Measurements from ENCODE around the gene ZNF784.

The ZNF784 gene

DNA sequence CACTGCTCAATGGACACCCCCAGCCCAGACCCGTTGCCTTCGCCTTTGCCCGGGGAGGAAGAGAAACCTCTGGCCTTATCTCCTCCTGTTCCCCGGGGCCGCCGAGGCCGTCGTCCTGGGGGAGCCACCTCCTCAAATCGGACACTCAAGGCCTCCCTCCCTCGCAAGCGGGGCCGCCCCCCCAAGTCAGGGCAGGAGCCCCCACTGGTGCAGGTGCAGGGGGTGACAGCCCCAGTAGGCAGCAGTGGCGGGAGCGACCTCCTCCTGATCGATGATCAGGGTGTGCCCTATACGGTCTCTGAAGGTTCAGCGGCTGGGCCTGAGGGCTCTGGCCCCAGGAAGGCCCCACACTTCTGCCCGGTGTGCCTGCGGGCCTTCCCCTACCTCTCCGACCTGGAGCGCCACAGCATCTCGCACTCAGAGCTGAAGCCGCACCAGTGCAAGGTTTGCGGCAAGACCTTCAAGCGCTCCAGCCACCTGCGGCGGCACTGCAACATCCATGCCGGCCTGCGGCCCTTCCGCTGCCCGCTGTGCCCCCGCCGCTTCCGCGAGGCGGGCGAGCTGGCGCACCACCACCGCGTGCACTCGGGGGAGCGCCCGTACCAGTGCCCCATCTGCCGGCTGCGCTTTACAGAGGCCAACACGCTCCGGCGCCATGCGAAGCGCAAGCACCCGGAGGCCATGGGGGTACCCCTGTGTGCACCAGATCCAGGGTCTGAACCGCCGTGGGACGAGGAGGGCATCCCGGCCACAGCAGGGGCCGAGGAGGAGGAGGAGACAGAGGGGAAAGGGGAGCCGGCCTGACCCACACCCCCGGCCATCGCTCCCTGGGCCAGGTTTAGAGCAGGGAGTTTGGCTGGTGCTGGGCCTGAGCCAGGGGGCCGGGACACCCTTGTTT lies 22.0 kb downstream of the ZNF784 start:
- no peak for DNase-seq (ENCODE audit: insufficient read length, low spot score)
- no peak for FAIRE-seq
- TF ChIP-seq POLR2A (IDR thresholded peaks at IDR 0.05; ENCODE audit: low read depth, low read length) = no peak

DNA sequence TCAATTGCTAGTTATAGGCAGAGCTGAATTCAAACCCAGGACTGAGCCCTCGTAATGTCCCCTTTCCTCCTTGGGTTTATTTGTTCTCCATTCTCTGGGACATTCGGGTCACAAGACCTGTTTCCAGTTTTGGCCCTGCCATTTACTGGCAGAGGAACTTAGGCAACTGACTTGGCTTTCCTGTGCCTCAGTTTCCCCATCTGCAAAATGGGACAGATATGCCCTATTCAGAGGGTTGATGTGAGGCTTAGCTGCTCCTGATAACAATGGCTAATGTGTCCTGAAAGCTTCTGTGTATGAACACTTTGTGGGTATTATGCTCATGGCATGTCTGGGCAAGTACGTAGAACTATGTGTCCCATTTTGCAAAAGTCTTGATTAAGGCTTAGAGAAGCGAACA lies 23.3 kb downstream of the ZNF784 start:
- FAIRE-seq = no peak

GRCh38 chr19:55600662-55601028 lies 23.7 kb downstream of the ZNF784 start:
- no peak for FAIRE-seq
- DNase-seq (ENCODE audit: insufficient read length, low spot score) = peak; percentile 75
- 0 out of 2 replicates have a peak, but pooled peaks have one; percentile 24 for TF ChIP-seq POLR2A (IDR thresholded peaks at IDR 0.05; ENCODE audit: low read depth, low read length)

More for the DNA sequence above, 23.3 kb downstream of the ZNF784 start:
- no peak for TF ChIP-seq POLR2A (IDR thresholded peaks at IDR 0.05; ENCODE audit: low read depth, low read length)
- DNase-seq (ENCODE audit: insufficient read length, low spot score) = no peak

DNA sequence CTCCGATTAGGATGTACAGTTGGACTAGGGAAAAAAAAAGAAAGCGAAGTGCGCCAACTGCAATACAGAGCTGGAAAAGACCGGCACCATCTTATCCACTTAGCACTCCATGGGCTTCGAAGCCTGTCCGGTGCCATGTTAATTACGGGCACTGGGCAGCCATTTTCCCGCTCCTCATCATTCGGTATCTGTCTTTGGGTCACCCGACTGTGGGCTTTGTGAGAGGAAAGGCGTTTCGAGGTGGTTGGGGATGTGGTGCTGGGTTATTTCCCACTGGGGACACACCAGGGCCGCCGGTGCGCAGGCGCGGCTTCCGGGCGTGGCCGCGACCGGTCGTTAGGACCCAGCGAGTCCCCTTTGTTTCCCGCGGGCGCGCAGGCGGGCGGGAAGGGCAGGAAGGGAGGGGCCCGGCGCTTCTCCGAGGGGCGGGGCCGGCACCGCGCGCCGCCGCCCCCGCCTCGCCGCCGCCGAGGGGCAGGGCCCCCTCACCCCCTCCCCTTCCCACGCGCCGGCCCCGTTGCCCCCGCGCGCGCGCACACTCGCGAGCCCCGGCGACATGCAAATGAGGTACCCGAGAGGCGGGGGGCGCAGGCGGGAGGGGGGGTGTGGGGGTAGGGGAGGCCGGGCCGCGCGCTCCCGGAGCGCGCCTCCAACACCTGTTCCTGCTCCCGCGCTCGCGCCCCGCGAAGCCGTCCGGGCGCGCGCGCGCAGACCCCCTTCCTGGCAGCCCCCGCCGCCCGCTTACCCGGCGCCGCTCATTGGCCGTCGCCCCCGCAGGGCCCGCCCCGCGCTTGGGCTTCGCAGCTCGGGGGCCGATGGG lies 24.3 kb downstream of the ZNF784 start, which contains the start of gene ZNF524:
TSS of gene ZNF524 (plus strand) at position 447 of the 820 bp plus-strand sequence. CDS start 1,825 bp downstream, outside the sequence.
- FAIRE-seq (no peak), DNase-seq (ENCODE audit: insufficient read length, low spot score) (peak; percentile 93)
- TF ChIP-seq POLR2A (IDR thresholded peaks at IDR 0.05; ENCODE audit: low read depth, low read length) = peak; percentile 66

GRCh38 chr19:55599468-55599841 lies 24.9 kb downstream of the ZNF784 start, which contains the start of gene FIZ1:
Gene FIZ1, minus strand, starts transcription at chr19:55599517. Its CDS starts 1,652 bp downstream, at chr19:55597865.
- no peak for FAIRE-seq
- TF ChIP-seq POLR2A (IDR thresholded peaks at IDR 0.05; ENCODE audit: low read depth, low read length) = peak; percentile 53
- peak; percentile 98 for DNase-seq (ENCODE audit: insufficient read length, low spot score)

DNA sequence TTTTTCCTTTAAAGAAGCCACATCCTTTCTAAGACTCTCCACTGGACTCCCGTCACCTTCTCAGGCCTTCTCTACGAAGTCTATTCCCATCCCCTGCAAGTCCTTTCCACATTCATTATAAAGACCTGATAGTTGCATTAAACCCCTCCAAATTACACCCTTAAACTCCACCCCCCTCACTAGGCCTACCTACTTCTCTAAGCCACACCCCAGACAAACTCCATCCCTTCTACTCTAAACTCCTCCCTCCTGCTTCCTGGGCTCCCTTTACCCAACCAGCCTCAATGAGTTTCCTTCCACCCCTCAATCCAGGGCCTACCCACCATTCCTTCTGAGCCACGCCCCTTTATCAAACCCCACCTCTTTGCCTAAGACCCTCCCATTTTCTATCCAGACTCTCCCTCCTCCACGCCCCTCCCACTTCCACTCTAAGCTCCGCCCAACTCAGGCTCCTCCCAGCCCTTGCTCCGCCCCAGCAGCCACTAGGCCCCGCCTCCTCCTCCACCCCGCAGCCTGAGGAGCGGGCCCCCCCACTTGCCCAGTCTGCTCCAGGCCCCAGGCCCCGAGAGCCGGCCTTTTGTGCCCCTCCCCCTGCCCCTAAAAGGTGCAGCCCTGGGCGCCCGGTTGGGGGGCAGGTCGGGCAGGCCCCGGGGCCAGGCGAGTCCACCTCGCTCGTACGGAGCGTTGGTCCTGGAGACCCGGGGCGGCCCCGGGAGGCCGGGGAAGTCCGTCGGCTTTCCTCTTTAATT lies 25.5 kb downstream of the ZNF784 start:
- FAIRE-seq (peak; percentile 23), DNase-seq (ENCODE audit: insufficient read length, low spot score) (peak; percentile 98)
- TF ChIP-seq POLR2A (IDR thresholded peaks at IDR 0.05; ENCODE audit: low read depth, low read length) = no peak; the same call in 1 of the 2 replicates

GRCh38 chr19:55598034-55598433 lies 26.3 kb downstream of the ZNF784 start:
- no peak for DNase-seq (ENCODE audit: insufficient read length, low spot score)
- FAIRE-seq = no peak
- no peak for TF ChIP-seq POLR2A (IDR thresholded peaks at IDR 0.05; ENCODE audit: low read depth, low read length)

GRCh38 chr19:55597501-55597921 lies 26.9 kb downstream of the ZNF784 start:
- FAIRE-seq = no peak
- DNase-seq (ENCODE audit: insufficient read length, low spot score) = no peak
- TF ChIP-seq POLR2A (IDR thresholded peaks at IDR 0.05; ENCODE audit: low read depth, low read length) = no peak

GRCh38 chr19:55596304-55596703 lies 28.1 kb downstream of the ZNF784 start:
- no peak for TF ChIP-seq POLR2A (IDR thresholded peaks at IDR 0.05; ENCODE audit: low read depth, low read length)
- FAIRE-seq (no peak), DNase-seq (ENCODE audit: insufficient read length, low spot score) (no peak)

DNA sequence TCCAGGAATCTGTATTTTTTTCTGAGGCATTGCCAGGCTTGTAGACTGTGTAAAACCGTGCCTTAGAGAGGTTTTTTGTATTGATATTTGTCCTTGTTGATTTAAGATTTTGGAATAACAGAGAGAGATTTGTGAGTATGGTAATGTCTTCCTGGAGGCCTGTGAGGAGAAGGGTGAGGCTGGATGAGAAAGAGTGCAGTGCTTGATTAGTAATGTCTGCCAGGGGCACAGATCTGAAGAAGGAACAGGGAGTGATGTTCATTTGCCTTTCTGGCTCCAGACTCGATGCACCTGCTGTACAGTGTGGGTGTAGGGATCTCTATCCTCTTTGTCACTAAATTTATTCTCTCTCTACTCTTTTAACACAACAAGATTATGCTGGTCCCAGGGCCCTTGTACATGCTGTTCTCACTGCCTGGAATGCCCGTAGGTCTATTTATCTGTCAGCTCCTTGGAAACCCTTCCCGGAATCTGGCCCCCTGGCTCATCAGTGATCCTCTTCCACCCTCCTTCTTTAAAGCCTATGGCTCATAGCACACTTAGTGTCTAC lies 29.3 kb downstream of the ZNF784 start:
- TF ChIP-seq POLR2A (IDR thresholded peaks at IDR 0.05; ENCODE audit: low read depth, low read length) = no peak
- DNase-seq (ENCODE audit: insufficient read length, low spot score) = no peak
- FAIRE-seq = no peak

DNA sequence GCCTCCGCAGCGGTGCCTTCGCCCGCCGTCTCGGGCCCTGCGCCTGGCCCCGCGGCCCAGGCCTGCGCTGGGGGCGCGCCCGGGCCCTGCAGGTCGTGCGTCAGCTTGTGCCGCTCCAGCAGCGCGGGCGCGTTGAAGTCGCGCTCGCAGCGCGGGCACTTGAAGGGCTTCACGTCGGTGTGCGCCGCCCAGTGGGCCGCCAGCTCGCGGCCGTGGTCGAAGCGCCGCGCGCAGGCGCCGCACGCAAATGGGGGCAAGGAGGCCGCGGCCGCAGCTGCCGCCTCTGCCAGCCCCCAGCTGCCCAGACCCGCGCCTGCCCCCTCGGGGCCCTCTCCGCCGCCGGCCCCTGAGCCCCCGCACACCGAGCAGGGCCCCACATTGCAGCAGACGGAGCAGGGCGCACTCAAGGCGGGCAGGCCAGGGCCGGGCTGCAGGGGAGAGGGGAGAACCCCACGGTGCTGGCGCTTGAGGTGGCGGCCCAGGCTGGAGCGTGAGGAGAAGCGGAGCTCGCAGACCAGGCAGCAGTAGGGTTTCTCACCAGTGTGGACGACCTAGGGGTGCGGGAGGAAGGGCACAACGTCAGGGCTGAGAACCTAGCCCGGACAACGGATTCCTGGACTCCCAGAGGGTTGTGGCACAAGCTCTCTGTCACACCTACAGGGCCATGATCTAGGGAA lies 31.1 kb downstream of the ZNF784 start:
- DNase-seq (ENCODE audit: insufficient read length, low spot score) = no peak
- no peak for FAIRE-seq
- TF ChIP-seq POLR2A (IDR thresholded peaks at IDR 0.05; ENCODE audit: low read depth, low read length) = no peak

DNA sequence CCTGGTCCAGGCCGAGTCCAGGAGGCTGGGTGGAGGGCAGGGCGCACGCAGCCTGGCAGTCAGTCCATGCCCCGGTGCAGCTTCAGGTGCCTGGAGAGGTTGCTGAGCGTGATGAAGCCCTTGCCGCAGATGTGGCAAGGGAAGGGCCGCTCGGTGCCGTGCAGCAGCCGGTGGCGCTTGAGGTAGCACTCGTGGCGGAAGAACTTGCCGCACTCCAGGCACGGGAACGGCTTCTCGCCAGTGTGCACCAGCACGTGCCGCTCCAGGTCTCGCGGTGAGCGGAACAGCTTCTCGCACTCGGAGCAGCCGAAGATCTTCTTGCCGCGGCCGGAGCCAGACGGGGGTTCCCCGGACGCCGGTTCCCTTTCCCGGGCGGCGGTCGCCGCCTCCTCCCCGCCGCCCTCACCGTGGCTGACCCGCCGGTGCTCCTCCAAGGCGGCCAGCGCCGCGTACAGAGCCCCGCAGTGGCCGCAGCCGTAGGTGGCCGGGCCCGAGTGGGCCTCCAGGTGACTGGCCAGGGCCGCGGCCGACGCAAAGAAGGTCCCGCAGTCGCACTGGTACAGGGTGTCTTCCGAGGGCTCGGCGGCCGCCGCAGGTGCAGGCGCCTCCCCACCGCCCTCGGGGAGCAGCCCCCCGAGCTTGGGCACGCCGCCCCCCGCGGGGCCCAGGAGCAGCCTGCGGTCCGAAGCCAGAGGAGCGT lies 31.8 kb downstream of the ZNF784 start:
- TF ChIP-seq POLR2A (IDR thresholded peaks at IDR 0.05; ENCODE audit: low read depth, low read length) = no peak
- FAIRE-seq (no peak), DNase-seq (ENCODE audit: insufficient read length, low spot score) (no peak)
